ENCODE results near the gene NRARP.
A peak's percentile ranks its signal among the peaks of the same experiment; 100 is the strongest.

The NRARP gene

GRCh38 chr9:137256362-137256761 is 45.7 kb downstream of the NRARP start:
- H3K4me1 ChIP-seq (ENCODE audit: control insufficient read depth in 1 of 2, insufficient read depth in 2 of 2, low read length in 2 of 2), result peaks cover 9 to 23% of the 10 kb centered on the region in 2 donors
- H3K36me3 ChIP-seq (ENCODE audit: control insufficient read depth in 1 of 2, insufficient read depth in 2 of 2, low read length in 2 of 2), result peaks cover 11 to 19% of the 10 kb centered on the region in 2 donors
- peak overlapping the region; percentile 16 for H3K27ac ChIP-seq (ENCODE audit: low read length)
- H3K9me3 ChIP-seq (ENCODE audit: control insufficient read depth in 1 of 2, low read length in 2 of 2), result no peaks in the 10 kb centered on the region
- H3K27me3 ChIP-seq (ENCODE audit: low read depth, low read length), result no peaks in the 10 kb centered on the region
- peak overlapping the region; percentile 81 to 99 for H3K4me3 ChIP-seq (ENCODE audit: low read depth in 1 of 2, low read length in 2 of 2)

- no peaks in the 10 kb centered on the region for H3K27me3 ChIP-seq (ENCODE audit: low read depth, low read length)
- no peaks in the 10 kb centered on the region for H3K9me3 ChIP-seq (ENCODE audit: control insufficient read depth in 1 of 2, low read length in 2 of 2)
- H3K27ac ChIP-seq (ENCODE audit: low read length), result peak overlapping the region; percentile 16
Measured at GRCh38 chr9:137255448-137256114, 46.5 kb downstream of the NRARP start.

GRCh38 chr9:137254624-137255447 is 47.2 kb downstream of the NRARP start, which contains the start of gene NELFB:
TSS of gene NELFB (plus strand) at chr9:137255327.
- H3K4me1 ChIP-seq (ENCODE audit: control insufficient read depth in 1 of 2, insufficient read depth in 2 of 2, low read length in 2 of 2), result peaks cover 9 to 23% of the 10 kb centered on the region in 2 donors
- H3K4me3 ChIP-seq (ENCODE audit: low read depth in 1 of 2, low read length in 2 of 2), result peak within 1 kb of the TSS; percentile 81 to 99
- H3K27ac ChIP-seq (ENCODE audit: low read length), result peak within 1 kb of the TSS; percentile 23
- H3K36me3 ChIP-seq (ENCODE audit: control insufficient read depth in 1 of 2, insufficient read depth in 2 of 2, low read length in 2 of 2), result peaks cover 11 to 19% of the 10 kb centered on the region in 2 donors
- no peaks in the 10 kb centered on the region for H3K9me3 ChIP-seq (ENCODE audit: control insufficient read depth in 1 of 2, low read length in 2 of 2)
- H3K27me3 ChIP-seq (ENCODE audit: low read depth, low read length), result no peaks in the 10 kb centered on the region

More at GRCh38 chr9:137255448-137256114, 46.5 kb downstream of the NRARP start:
- Histone ChIP-seq H3K4me3 (ENCODE audit: low read depth in 1 of 2, low read length in 2 of 2) (peak overlapping the region; percentile 81 to 99), H3K36me3 (ENCODE audit: control insufficient read depth in 1 of 2, insufficient read depth in 2 of 2, low read length in 2 of 2) (peaks cover 11 to 19% of the 10 kb centered on the region in 2 donors), H3K4me1 (ENCODE audit: control insufficient read depth in 1 of 2, insufficient read depth in 2 of 2, low read length in 2 of 2) (peaks cover 9 to 23% of the 10 kb centered on the region in 2 donors)

GRCh38 chr9:137253717-137254623 is 48.1 kb downstream of the NRARP start:
- Histone ChIP-seq H3K27me3 (ENCODE audit: low read depth, low read length) (no peaks in the 10 kb centered on the region), H3K4me3 (ENCODE audit: low read depth in 1 of 2, low read length in 2 of 2) (peak overlapping the region; percentile 60 to 99), H3K27ac (ENCODE audit: low read length) (peak overlapping the region; percentile 23), H3K36me3 (ENCODE audit: control insufficient read depth in 1 of 2, insufficient read depth in 2 of 2, low read length in 2 of 2) (peaks cover 10 to 15% of the 10 kb centered on the region in 2 donors), H3K9me3 (ENCODE audit: control insufficient read depth in 1 of 2, low read length in 2 of 2) (no peaks in the 10 kb centered on the region), H3K4me1 (ENCODE audit: control insufficient read depth in 1 of 2, insufficient read depth in 2 of 2, low read length in 2 of 2) (peaks cover 9 to 23% of the 10 kb centered on the region in 2 donors)

GRCh38 chr9:137252555-137253506 is 49.2 kb downstream of the NRARP start:
- H3K36me3 ChIP-seq (ENCODE audit: control insufficient read depth in 1 of 2, insufficient read depth in 2 of 2, low read length in 2 of 2), result peaks cover 5 to 9% of the 10 kb centered on the region in 2 donors
- peaks cover 9 to 23% of the 10 kb centered on the region in 2 donors for H3K4me1 ChIP-seq (ENCODE audit: control insufficient read depth in 1 of 2, insufficient read depth in 2 of 2, low read length in 2 of 2)
- no peak overlapping the region for H3K4me3 ChIP-seq (ENCODE audit: low read depth in 1 of 2, low read length in 2 of 2)
- H3K9me3 ChIP-seq (ENCODE audit: control insufficient read depth in 1 of 2, low read length in 2 of 2), result no peaks in the 10 kb centered on the region
- no peaks in the 10 kb centered on the region for H3K27me3 ChIP-seq (ENCODE audit: low read depth, low read length)
- H3K27ac ChIP-seq (ENCODE audit: low read length), result no peak overlapping the region

- H3K36me3 ChIP-seq (ENCODE audit: control insufficient read depth in 1 of 2, insufficient read depth in 2 of 2, low read length in 2 of 2), result peaks cover 2 to 5% of the 10 kb centered on the region in 2 donors
- no peaks in the 10 kb centered on the region for H3K27me3 ChIP-seq (ENCODE audit: low read depth, low read length)
- H3K27ac ChIP-seq (ENCODE audit: low read length), result no peak overlapping the region
- H3K4me1 ChIP-seq (ENCODE audit: control insufficient read depth in 1 of 2, insufficient read depth in 2 of 2, low read length in 2 of 2), result peaks cover 7 to 19% of the 10 kb centered on the region in 2 donors
- no peaks in the 10 kb centered on the region for H3K9me3 ChIP-seq (ENCODE audit: control insufficient read depth in 1 of 2, low read length in 2 of 2)
- H3K4me3 ChIP-seq (ENCODE audit: low read depth in 1 of 2, low read length in 2 of 2), result no peak overlapping the region
Measured at GRCh38 chr9:137251490-137252268, 50.4 kb downstream of the NRARP start.

GRCh38 chr9:137251194-137251461 is 50.9 kb downstream of the NRARP start, which contains the start of gene STPG3:
TSS of gene STPG3 (plus strand) at chr9:137251286. CDS start at chr9:137251287, 1 bp downstream.
- Histone ChIP-seq H3K27ac (ENCODE audit: low read length) (no peak within 1 kb of the TSS), H3K27me3 (ENCODE audit: low read depth, low read length) (no peaks in the 10 kb centered on the region), H3K36me3 (ENCODE audit: control insufficient read depth in 1 of 2, insufficient read depth in 2 of 2, low read length in 2 of 2) (no peaks in the 10 kb centered on the region), H3K4me1 (ENCODE audit: control insufficient read depth in 1 of 2, insufficient read depth in 2 of 2, low read length in 2 of 2) (peaks cover 2 to 13% of the 10 kb centered on the region in 2 donors), H3K4me3 (ENCODE audit: low read depth in 1 of 2, low read length in 2 of 2) (no peak within 1 kb of the TSS), H3K9me3 (ENCODE audit: control insufficient read depth in 1 of 2, low read length in 2 of 2) (no peaks in the 10 kb centered on the region)

- no peak overlapping the region for H3K4me3 ChIP-seq (ENCODE audit: low read depth in 1 of 2, low read length in 2 of 2)
- H3K4me1 ChIP-seq (ENCODE audit: control insufficient read depth in 1 of 2, insufficient read depth in 2 of 2, low read length in 2 of 2), result peaks cover 0 to 8% of the 10 kb centered on the region in 2 donors
- H3K27me3 ChIP-seq (ENCODE audit: low read depth, low read length), result no peaks in the 10 kb centered on the region
- no peak overlapping the region for H3K27ac ChIP-seq (ENCODE audit: low read length)
- no peaks in the 10 kb centered on the region for H3K36me3 ChIP-seq (ENCODE audit: control insufficient read depth in 1 of 2, insufficient read depth in 2 of 2, low read length in 2 of 2)
- no peaks in the 10 kb centered on the region for H3K9me3 ChIP-seq (ENCODE audit: control insufficient read depth in 1 of 2, low read length in 2 of 2)
Measured at GRCh38 chr9:137250329-137251193, 51.5 kb downstream of the NRARP start.
